Measurements from ENCODE around the gene DCP1A. TPM values are rescaled to one million over a fixed set of nuclear protein-coding genes. Genes with fewer than 3 reads are reported as not detected.

Gene DCP1A
- total and polyA plus RNA-seq, 9 of the 15 experiments (the other 6 are each of a cell fraction or from before 2014, with no cell fraction given), result 6.6 to 33.7 (median 13.3) TPM

- TF ChIP-seq SAFB2 (IDR thresholded peaks at IDR 0.05; ENCODE audit: borderline replicate concordance, low read depth, low read length, severe bottlenecking) (no peak), SMARCE1 (IDR thresholded peaks at IDR 0.05) (no peak), STAT5A (IDR thresholded peaks at IDR 0.05; ENCODE audit: borderline replicate concordance, low read length) (no peak; the same call in 1 of the 2 replicates), VEZF1 (CRISPR knock-in tag; IDR thresholded peaks at IDR 0.05) (peak; percentile 70), ZNF134 (CRISPR knock-in tag; conservative IDR thresholded peaks at IDR 0.05) (no peak), ZNF277 (CRISPR knock-in tag; IDR thresholded peaks at IDR 0.05; ENCODE audit: borderline replicate concordance) (no peak), MITF (IDR thresholded peaks at IDR 0.05) (no peak), PKNOX1 (IDR thresholded peaks at IDR 0.05) (peak; percentile 69), POLR2A (conservative IDR thresholded peaks at IDR 0.05) (peak; percentile 95), MCM3 (IDR thresholded peaks at IDR 0.05) (no peak), BHLHE40 (IDR thresholded peaks at IDR 0.05; ENCODE audit: low read length) (no peak), ZNF696 (CRISPR knock-in tag; conservative IDR thresholded peaks at IDR 0.05) (no peak), HLTF (IDR thresholded peaks at IDR 0.05) (no peak), FOXM1 (IDR thresholded peaks at IDR 0.05; ENCODE audit: low read depth) (no peak; the same call in 1 of the 2 replicates), FOXM1 (CRISPR knock-in tag; IDR thresholded peaks at IDR 0.05; ENCODE audit: low read depth) (no peak), CHCHD3 (CRISPR knock-in tag; IDR thresholded peaks at IDR 0.05) (peak; percentile 63; the same call in 1 of the 2 replicates), U2AF1 (optimal IDR thresholded peaks at IDR 0.05; ENCODE audit: low read depth, low read length) (peak; percentile 68), ZNF695 (CRISPR knock-in tag; IDR thresholded peaks at IDR 0.05) (no peak), RBM25 (IDR thresholded peaks at IDR 0.05; ENCODE audit: low read depth, low read length, severe bottlenecking) (peak; percentile 31), CCAR2 (IDR thresholded peaks at IDR 0.05; ENCODE audit: low read depth, low read length) (no peak), ZNF764 (CRISPR knock-in tag; IDR thresholded peaks at IDR 0.05; ENCODE audit: low read depth) (no peak), CC2D1A (IDR thresholded peaks at IDR 0.05) (no peak), NR1H2 (CRISPR knock-in tag; IDR thresholded peaks at IDR 0.05) (no peak), RNF2 (IDR thresholded peaks at IDR 0.05) (peak; percentile 79), PRPF4 (IDR thresholded peaks at IDR 0.05; ENCODE audit: insufficient read depth, low read depth, low read length, poor library complexity, severe bottlenecking) (no peak)
Measured at GRCh38 chr3:53347261-53348064, at the start of gene DCP1A (continued).

Data from K562 (cell line).